SJCRH30 (cell line): ENCODE results near the gene ZNF512. TPM values are rescaled to one million over a fixed set of nuclear protein-coding genes. Genes with fewer than 3 reads are reported as not detected.

Experiments
- DNase-seq, 2 experiments: peaks; one replicate each; pipeline ENCODE4 v3.0.0-alpha.2; 2015 to 2020
- H3K27ac ChIP-seq: fragments of 250-450 bp; sonication (Bioruptor Pico); 2 replicates; pipeline ENCODE4 v1.5.1; 2020; ENCODE audit warnings: mild to moderate bottlenecking, moderate library complexity
- H3K27me3 ChIP-seq: fragments of 250-450 bp; sonication (Bioruptor Pico); 2 replicates; pipeline ENCODE4 v1.5.1; 2020; ENCODE audit warnings: mild to moderate bottlenecking, moderate library complexity
- H3K36me3 ChIP-seq: fragments of 250-450 bp; sonication (Bioruptor Pico); 2 replicates; pipeline ENCODE4 v1.5.1; 2020; ENCODE audit warnings: mild to moderate bottlenecking, moderate library complexity
- H3K4me1 ChIP-seq: fragments of 250-450 bp; sonication (Bioruptor Pico); 2 replicates; pipeline ENCODE4 v1.5.1; 2020; ENCODE audit warnings: mild to moderate bottlenecking, moderate library complexity
- H3K4me3 ChIP-seq: fragments of 250-450 bp; sonication (Bioruptor Pico); 2 replicates; pipeline ENCODE4 v1.5.1; 2020; ENCODE audit warnings: mild to moderate bottlenecking, moderate library complexity
- H3K9me3 ChIP-seq: fragments of 250-450 bp; sonication (Bioruptor Pico); replicated peaks from 2 replicates; pipeline ENCODE4 v1.5.1; 2020; ENCODE audit warnings: mild to moderate bottlenecking, moderate library complexity
- total RNA-seq: library from RNA; depleted of rRNA; stranded (reverse); fragments of >200 nt; shearing (Covaris generic); gene quantifications from 2 replicates; pipeline ENCODE4 v1.2.3, GENCODE V29; 2014

ZNF512 gene
- total RNA-seq, 1 experiment from 2014 or later: 87.8 TPM

DNA sequence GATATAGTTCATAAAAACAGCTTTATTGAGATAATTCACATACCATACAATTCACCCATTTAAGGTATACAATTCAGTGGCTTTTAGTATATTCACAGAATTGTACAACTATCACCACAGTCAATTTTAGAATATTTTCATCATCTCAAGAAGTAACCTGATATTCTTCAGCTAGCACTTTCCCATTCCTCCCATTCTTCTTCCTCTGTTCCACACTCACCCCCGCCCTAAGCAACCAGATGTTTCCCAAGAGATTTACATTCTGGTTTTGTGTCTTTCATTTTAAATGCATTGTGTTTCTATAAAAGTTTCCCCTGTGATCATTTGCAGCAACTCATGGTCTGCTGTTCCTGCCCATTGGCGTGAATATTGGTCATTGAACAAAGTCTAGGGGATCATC is 51.4 kb downstream of the ZNF512 start:
- no peak overlapping the region for H3K27ac ChIP-seq
- H3K9me3 ChIP-seq: no peaks in the 10 kb centered on the region
- no peaks in the 10 kb centered on the region for H3K27me3 ChIP-seq
- H3K4me1 ChIP-seq: no peaks in the 10 kb centered on the region
- no peak for DNase-seq
- peaks cover 84% of the 10 kb centered on the region for H3K36me3 ChIP-seq
- H3K4me3 ChIP-seq: no peak overlapping the region

DNA sequence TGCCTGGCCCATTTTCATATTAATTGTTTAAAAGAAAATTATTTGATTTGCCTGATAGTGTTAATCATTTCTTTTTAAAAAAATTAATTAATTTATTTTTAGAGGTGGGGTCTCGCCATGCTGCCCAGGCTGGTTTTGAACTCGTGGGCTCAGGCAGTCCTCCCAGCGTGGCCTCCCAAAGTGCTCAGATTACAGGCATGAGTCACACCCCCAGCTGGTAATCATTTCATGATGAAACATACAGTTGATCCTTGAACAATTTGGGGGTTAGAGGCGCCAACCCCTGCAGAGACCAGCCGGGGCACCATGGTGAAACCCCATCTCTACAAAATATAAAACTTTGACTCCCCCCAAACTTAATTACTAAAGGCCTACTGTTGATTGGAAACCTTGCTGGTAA is 53.9 kb downstream of the ZNF512 start:
- Histone ChIP-seq H3K36me3 (peaks cover 88% of the 10 kb centered on the region), H3K27me3 (no peaks in the 10 kb centered on the region), H3K27ac (no peak overlapping the region), H3K4me3 (no peak overlapping the region), H3K9me3 (no peaks in the 10 kb centered on the region), H3K4me1 (no peaks in the 10 kb centered on the region)
- no peak for DNase-seq

DNA sequence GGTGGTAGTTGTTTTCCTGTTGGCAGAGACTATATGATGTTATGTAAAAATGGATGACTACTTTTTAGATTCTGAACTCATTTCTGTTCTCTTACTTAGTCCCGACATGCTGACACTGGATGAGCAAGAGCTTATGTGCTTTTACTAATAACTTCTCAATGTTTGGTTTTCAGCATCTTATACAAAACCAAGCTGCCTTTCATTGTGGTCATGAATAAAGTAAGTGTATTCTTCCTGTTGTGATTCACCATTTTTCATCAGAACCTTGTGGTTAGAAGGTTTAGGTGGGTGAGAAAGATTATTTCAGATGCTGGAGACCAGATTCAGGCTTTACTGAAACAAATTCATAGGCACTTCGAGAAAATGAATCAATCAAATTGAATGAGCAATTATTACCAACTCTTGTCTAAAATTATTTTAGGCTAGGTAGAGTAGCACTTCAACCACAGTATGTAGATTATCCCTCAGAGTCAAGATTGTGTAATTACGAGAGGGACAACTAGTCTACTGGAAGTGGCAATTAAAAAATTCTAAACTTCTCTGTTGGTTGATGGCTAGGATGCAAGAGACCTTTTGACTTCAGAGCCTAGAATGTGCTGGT is 55.3 kb downstream of the ZNF512 start:
- Histone ChIP-seq H3K36me3 (peaks cover 85% of the 10 kb centered on the region), H3K9me3 (no peaks in the 10 kb centered on the region), H3K27me3 (no peaks in the 10 kb centered on the region), H3K4me1 (no peaks in the 10 kb centered on the region), H3K27ac (no peak overlapping the region), H3K4me3 (no peak overlapping the region)
- DNase-seq: no peak

DNA sequence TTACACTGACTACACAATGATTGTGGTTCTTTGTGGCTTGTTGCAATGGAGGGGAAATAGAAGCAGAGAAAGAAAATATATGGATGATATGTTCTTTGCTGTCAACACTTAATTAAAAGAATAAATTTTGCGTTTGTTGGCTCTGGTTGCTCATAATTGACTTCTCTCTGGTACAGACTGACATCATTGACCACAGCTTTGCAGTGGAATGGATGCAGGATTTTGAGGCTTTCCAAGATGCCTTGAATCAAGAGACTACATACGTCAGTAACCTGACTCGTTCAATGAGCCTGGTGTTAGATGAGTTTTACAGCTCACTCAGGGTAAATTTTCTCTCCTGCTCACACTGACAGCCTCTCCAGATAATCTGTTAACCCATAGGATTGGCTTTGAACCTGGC is 55.9 kb downstream of the ZNF512 start:
- Histone ChIP-seq H3K27me3 (no peaks in the 10 kb centered on the region), H3K27ac (no peak overlapping the region), H3K36me3 (peaks cover 90% of the 10 kb centered on the region), H3K4me3 (no peak overlapping the region), H3K4me1 (no peaks in the 10 kb centered on the region), H3K9me3 (no peaks in the 10 kb centered on the region)
- no peak for DNase-seq

DNA sequence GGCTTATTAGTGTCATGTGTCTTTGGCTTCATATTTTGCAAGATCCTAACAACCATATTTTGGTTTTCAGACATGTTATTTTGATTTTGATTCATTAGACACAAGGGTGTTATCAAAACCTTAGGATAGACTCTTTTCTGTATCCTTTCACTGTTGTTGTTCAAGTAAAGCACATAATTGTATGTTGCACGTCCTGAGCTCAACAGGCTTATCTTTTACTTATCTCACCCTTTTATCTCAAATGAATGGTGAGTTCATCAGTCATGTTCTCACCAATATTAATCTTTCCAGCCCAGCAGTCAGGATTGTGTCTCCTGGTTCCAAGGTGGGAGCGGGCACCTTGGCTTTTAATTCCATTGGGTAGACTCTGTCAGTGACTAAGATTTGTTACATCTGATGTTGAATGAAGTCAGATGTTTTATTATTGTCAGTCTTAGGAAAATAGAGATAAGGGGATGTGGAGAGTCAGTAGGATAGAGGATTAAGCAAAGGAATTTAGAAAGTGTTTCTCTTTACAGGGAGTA is 57.9 kb downstream of the ZNF512 start:
- no peak overlapping the region for H3K27ac ChIP-seq
- no peaks in the 10 kb centered on the region for H3K27me3 ChIP-seq
- H3K4me1 ChIP-seq: no peaks in the 10 kb centered on the region
- H3K4me3 ChIP-seq: no peak overlapping the region
- H3K9me3 ChIP-seq: no peaks in the 10 kb centered on the region
- peaks cover 83% of the 10 kb centered on the region for H3K36me3 ChIP-seq
- no peak for DNase-seq

DNA sequence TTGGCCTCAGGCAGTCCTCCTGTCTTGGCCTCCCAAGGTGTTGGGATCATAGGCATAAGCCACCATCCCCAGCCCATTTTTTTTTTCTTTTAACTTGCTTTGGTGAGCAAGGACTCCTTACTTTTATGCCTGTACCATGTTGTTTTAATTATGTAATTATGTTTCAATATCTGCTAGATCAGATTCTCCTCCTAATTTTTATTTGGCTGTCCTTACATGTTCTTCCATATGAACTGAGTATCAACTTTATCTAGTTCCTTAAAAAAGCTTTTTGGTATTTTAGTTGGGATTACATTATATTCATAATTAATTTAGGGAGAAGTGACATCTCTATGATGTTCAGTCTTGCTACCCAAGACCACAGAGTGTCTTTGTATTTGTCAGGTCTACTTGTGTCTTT is 62.4 kb downstream of the ZNF512 start:
- Histone ChIP-seq H3K36me3 (peaks cover 82% of the 10 kb centered on the region), H3K27me3 (no peaks in the 10 kb centered on the region), H3K4me1 (no peaks in the 10 kb centered on the region), H3K9me3 (no peaks in the 10 kb centered on the region), H3K27ac (no peak overlapping the region), H3K4me3 (no peak overlapping the region)
- DNase-seq: no peak

DNA sequence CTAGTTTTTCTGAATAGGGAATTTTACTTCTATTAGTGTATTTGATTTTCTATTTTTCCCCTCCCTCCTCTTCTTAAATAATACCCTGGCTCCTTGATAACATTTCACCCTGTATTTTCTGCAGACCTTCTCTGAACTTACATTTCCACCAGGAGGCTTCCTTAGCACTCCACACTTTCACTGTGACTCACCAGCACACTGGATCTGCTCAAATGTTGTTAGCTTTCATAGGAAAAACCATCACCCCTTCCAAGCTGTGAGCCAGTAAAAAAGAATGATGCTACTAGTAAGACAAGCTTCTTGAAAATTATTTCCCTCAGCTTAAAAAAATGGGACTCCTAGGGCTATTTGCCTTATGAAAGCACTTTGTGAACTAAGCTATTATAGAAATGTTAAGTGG is 64.4 kb downstream of the ZNF512 start:
- DNase-seq: no peak
- Histone ChIP-seq H3K27me3 (no peaks in the 10 kb centered on the region), H3K36me3 (peaks cover 87% of the 10 kb centered on the region), H3K4me1 (no peaks in the 10 kb centered on the region), H3K4me3 (no peak overlapping the region), H3K27ac (no peak overlapping the region), H3K9me3 (no peaks in the 10 kb centered on the region)

DNA sequence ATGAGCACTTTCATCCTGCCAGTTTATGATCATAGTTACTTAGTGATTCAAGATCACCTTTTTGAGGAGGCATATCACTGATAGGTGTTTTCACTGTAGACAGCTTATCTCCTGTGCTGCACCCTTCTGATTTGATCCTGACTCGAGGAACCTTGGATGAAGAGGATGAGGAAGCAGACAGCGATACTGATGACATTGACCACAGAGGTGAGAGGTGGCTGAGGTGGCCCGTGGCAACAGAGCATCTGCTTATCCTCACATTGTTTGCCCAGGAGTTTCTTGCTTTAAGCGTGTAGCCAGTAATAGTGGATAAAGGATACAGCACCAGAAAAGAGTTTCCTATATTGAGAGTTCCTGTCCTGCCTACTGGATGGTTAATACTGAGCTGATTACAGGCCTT is 64.9 kb downstream of the ZNF512 start:
- Histone ChIP-seq H3K9me3 (no peaks in the 10 kb centered on the region), H3K27ac (no peak overlapping the region), H3K27me3 (no peaks in the 10 kb centered on the region), H3K36me3 (peaks cover 88% of the 10 kb centered on the region), H3K4me1 (no peaks in the 10 kb centered on the region), H3K4me3 (no peak overlapping the region)
- DNase-seq: no peak

DNA sequence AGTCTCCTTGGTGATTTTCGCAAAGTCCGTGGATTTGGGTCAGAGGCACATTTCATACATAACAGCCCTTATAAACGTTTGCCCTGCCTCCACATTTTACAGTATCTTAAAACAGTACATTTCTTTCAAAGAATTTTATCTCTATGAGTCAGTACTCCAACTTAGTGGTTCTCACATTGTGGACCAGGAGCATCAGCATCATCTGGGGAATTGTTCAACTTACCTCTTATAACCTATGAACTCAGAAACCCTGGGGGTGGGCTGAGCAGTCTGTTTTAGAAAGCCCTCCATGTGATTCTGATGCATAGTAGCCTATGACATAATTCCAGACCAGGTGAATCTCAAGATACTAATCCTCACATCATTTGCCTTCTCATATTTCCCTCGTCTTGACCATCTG is 68.2 kb downstream of the ZNF512 start:
- Histone ChIP-seq H3K4me3 (no peak overlapping the region), H3K9me3 (no peaks in the 10 kb centered on the region), H3K36me3 (peaks cover 90% of the 10 kb centered on the region), H3K27ac (no peak overlapping the region), H3K4me1 (no peaks in the 10 kb centered on the region), H3K27me3 (no peaks in the 10 kb centered on the region)
- no peak for DNase-seq

DNA sequence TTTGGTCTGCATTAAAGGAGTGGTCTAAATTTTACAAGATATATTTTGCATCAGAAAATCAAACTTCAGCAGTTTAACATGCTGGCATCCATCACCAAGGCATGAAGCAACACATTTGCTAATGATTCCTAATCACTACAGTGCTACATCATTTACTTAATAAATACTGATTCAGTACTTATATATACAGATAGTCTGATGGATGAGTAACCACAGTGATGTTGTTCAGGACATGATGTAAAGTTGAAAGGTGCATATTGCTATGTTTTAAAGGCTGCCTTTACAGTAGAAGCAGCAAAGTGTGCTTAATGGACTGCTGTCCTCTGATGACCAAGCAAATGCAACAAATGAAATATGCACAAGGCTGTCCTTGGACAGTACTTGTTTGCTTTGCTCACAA is 69.5 kb downstream of the ZNF512 start:
- DNase-seq: no peak
- Histone ChIP-seq H3K27ac (no peak overlapping the region), H3K4me3 (no peak overlapping the region), H3K36me3 (peaks cover 89% of the 10 kb centered on the region), H3K27me3 (no peaks in the 10 kb centered on the region), H3K9me3 (no peaks in the 10 kb centered on the region), H3K4me1 (no peaks in the 10 kb centered on the region)

DNA sequence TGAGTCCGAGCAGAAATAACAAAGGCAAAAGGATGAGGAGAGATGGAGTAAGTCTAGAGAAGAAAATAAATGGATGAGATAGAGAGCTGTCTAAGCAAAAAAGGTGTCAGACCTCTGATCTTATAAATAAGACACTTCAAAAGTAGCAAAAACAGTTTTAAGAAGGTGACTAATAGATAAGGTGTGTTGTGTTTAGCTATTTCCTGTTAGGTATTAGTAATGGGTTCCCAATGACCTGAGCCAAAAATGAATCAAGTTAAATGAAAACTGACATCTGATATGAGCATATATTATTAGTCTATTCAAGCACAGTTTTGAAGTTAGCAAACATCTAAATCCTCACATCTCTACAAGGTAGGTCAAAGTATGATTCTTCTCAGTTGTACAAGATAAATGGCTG is 69.9 kb downstream of the ZNF512 start:
- Histone ChIP-seq H3K36me3 (peaks cover 89% of the 10 kb centered on the region), H3K27me3 (no peaks in the 10 kb centered on the region), H3K27ac (no peak overlapping the region), H3K4me3 (no peak overlapping the region), H3K9me3 (no peaks in the 10 kb centered on the region), H3K4me1 (no peaks in the 10 kb centered on the region)
- DNase-seq: no peak

DNA sequence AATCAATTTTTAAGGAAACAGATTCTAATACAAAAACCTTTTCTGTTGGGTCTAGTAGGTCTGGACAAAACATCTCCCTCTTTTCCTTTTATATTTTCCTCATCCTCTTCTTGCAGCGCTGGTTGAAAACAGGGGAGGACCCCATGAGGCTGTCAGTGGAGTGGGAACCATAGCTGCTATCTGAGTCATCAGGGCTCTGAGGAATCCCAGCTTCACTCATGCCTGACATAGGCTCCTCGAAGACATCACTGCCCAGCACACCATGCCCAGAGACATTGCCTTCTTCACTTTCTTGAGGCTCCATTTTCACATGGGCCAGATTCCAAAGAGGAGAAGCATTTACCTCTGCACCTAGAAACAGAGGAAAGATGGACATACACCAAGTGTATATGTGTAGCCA is 70.6 kb downstream of the ZNF512 start:
- Histone ChIP-seq H3K27ac (no peak overlapping the region), H3K9me3 (no peaks in the 10 kb centered on the region), H3K4me3 (no peak overlapping the region), H3K27me3 (no peaks in the 10 kb centered on the region), H3K36me3 (peaks cover 86% of the 10 kb centered on the region), H3K4me1 (no peaks in the 10 kb centered on the region)
- DNase-seq: no peak

DNA sequence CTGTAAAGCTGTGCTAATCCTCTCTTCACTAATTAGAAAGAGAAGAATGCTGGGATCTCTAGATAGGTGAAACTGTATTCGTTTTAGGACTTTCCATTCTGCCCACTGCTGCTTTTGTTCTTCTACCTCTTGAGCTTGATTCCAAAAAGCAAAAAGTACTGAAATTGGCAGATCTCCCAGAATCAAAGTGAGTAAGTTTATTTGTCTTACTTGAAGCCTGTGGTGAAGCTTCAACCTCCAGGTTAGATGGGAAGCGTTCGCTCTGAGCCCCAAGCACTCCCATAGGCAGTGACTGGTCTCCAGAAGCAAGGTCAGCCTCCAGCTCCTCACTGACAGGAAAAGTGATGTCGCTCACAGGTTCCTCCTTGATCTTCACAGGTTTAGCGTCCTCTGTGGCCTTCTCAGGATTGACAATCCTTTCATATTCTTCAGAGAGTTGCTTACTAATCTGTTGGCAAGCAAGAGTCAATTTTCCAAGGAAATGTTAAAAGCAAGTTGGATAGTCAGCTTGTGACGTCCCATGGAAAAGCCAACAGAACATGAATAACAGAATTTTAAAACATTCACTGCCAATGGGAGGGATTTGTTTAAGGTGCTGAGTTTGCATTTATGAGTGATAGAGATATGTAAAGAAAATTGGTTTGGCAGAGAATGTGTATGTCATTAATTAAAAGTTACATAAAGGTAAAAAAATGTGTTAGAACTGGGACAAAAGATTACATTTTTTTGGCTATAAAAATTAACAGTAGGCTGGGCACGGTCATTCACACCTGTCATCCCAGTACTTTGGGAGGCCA is 72.5 kb downstream of the ZNF512 start:
- Histone ChIP-seq H3K27me3 (no peaks in the 10 kb centered on the region), H3K4me3 (no peak overlapping the region), H3K9me3 (no peaks in the 10 kb centered on the region), H3K27ac (no peak overlapping the region), H3K4me1 (no peaks in the 10 kb centered on the region), H3K36me3 (peaks cover 85% of the 10 kb centered on the region)
- DNase-seq: no peak

DNA sequence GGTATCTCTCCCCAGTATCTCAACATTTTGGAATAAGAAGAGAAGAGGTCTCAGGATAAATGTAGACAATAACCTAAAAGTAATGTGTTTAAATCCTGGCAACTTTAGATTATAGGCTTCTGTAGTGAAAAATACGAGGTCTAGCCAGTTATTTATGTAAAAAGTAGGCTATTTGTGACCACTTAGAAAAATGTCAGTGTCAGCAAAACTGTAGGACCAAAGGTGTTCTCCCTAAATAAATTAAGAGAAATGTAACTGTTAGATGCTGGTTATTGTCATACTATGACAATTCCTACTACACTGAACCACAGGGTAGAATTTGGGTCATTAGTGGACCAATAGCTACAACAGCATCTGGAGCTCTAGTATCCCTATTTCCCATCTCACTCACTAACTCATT is 78.5 kb downstream of the ZNF512 start:
- H3K36me3 ChIP-seq: peaks cover 47% of the 10 kb centered on the region
- no peak overlapping the region for H3K4me3 ChIP-seq
- DNase-seq: no peak
- no peaks in the 10 kb centered on the region for H3K27me3 ChIP-seq
- H3K9me3 ChIP-seq: no peaks in the 10 kb centered on the region
- no peaks in the 10 kb centered on the region for H3K4me1 ChIP-seq
- H3K27ac ChIP-seq: no peak overlapping the region

DNA sequence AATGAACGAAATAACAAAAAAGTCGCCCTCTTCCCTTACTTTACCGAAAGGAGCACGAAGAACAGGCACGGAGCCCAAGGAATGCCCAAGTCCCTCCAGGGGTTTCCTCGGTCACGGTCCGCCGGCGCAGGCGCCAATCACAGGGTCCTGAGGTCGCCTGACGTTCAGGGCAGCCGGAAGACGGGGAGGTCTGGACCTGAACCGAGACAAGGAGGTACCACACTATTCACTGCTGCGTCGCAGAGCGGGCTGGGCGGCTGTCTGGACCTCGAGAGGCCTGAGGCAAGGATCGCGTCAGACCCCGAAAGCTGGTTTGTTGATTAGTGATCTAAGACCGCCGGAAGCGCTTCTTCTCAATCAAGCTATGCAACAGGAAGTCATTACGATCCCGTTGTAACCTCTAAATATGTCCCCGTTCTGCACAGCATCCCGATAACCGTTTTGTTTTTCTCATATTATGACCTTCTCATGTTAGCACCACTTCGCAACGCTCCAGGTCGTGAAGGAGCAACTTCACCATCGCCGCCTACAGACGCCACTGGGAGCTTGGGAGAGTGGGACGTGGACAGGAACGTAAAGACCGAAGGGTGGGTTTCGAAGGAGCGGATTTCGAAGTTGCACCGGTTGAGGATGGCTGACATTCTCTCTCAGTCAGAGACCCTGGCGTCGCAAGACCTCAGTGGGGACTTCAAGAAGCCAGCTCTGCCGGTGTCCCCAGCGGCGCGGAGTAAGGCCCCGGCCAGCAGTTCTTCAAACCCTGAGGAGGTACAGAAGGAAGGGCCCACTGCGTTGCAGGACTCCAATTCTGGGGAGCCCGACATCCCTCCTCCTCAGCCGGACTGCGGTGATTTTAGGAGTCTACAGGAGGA is 80.7 kb downstream of the ZNF512 start, which contains the start of the genes SLC4A1AP and SUPT7L:
Gene SLC4A1AP, plus strand, starts transcription at position 605 of the 869 bp plus-strand sequence. Its CDS starts 26 bp downstream, at position 631.
Gene SUPT7L, minus strand, starts transcription at position 330 of the 869 bp plus-strand sequence. CDS start 1,422 bp downstream, outside the sequence.
- Histone ChIP-seq H3K9me3 (no peaks in the 10 kb centered on the region), H3K4me1 (no peaks in the 10 kb centered on the region), H3K36me3 (peaks cover 43% of the 10 kb centered on the region), H3K27me3 (no peaks in the 10 kb centered on the region), H3K27ac (peak within 1 kb of the TSS; percentile 91), H3K4me3 (peak within 1 kb of the TSS; percentile 95)
- DNase-seq: peak; percentile 87 to 94
